OCI-LY1 (cell line): ENCODE measurements around the gene ACO2.
"Not testable (repeated sequence)": the region's sequence is repeated elsewhere in the genome, so short reads cannot be mapped to it uniquely, and the experiment has no call there.

Experiments
- H2AFZ ChIP-seq: fragments of 200-600 bp; sonication (generic), shearing (Covaris generic); 2 replicates; pipeline ENCODE4 v1.6.0; 2014; ENCODE audit warnings: antibody characterized with exemption, mild to moderate bottlenecking, low read length
- H3F3A ChIP-seq: fragments of 200-600 bp; sonication (generic), shearing (Covaris generic); 2 replicates; pipeline ENCODE4 v1.6.0; 2014; ENCODE audit warnings: mild to moderate bottlenecking, antibody characterized with exemption, low read length, moderate library complexity; ENCODE audit not compliant: insufficient read depth
- H3K27ac ChIP-seq: fragments of 200-600 bp; sonication (generic); 2 replicates; pipeline ENCODE4 v1.5.1; 2014; ENCODE audit warnings: low read length, mixed run types, mild to moderate bottlenecking, low read depth; ENCODE audit not compliant: poor library complexity, severe bottlenecking
- H3K27me3 ChIP-seq: fragments of 200-600 bp; sonication (generic); 2 replicates; pipeline ENCODE4 v1.6.0; 2014; ENCODE audit warnings: antibody characterized with exemption, mild to moderate bottlenecking, low read length, moderate library complexity; ENCODE audit not compliant: insufficient read depth
- H3K36me3 ChIP-seq: fragments of 200-600 bp; sonication (generic); 2 replicates; pipeline ENCODE4 v1.6.1; 2014; ENCODE audit warnings: mild to moderate bottlenecking, antibody characterized with exemption, low read length, moderate library complexity, mixed read lengths; ENCODE audit not compliant: insufficient read depth
- H3K4me1 ChIP-seq: fragments of 200-600 bp; sonication (generic); 2 replicates; pipeline ENCODE4 v1.5.1; 2014; ENCODE audit warnings: mild to moderate bottlenecking, low read length, moderate library complexity; ENCODE audit not compliant: insufficient read depth, severe bottlenecking
- H3K4me2 ChIP-seq: fragments of 200-600 bp; sonication (generic), shearing (Covaris generic); 2 replicates; pipeline ENCODE4 v1.6.1; 2014; ENCODE audit warnings: low read length
- H3K4me3 ChIP-seq: fragments of 200-600 bp; sonication (generic); 2 replicates; pipeline ENCODE4 v1.5.1; 2014; ENCODE audit warnings: low read length, low read depth, mild to moderate bottlenecking, mixed read lengths; ENCODE audit not compliant: poor library complexity, severe bottlenecking
- H3K79me2 ChIP-seq: fragments of 200-600 bp; shearing (Covaris generic); 2 replicates; pipeline ENCODE4 v1.6.1; 2016; ENCODE audit warnings: mixed run types, low read length, mixed read lengths; ENCODE audit not compliant: insufficient read depth
- H3K9ac ChIP-seq: fragments of 200-600 bp; sonication (generic), shearing (Covaris generic); 2 replicates; pipeline ENCODE4 v1.6.1; 2014; ENCODE audit warnings: mild to moderate bottlenecking, low read length, mixed read lengths
- H3K9me2 ChIP-seq: fragments of 200-600 bp; sonication (generic), shearing (Covaris generic); 2 replicates; pipeline ENCODE4 v1.6.1; 2014; ENCODE audit warnings: low read depth, mild to moderate bottlenecking, low read length, mixed read lengths
- H3K9me3 ChIP-seq: fragments of 200-600 bp; shearing (Covaris generic); 2 replicates; pipeline ENCODE4 v1.6.1; 2014; ENCODE audit warnings: low read length, mixed read lengths
- H4K20me1 ChIP-seq: fragments of 200-600 bp; sonication (generic), shearing (Covaris generic); 2 replicates; pipeline ENCODE4 v1.6.0; 2016; ENCODE audit warnings: mild to moderate bottlenecking, low read length; ENCODE audit not compliant: insufficient read depth
- EZH2 ChIP-seq: fragments of 200-600 bp; sonication (generic), shearing (Covaris generic); IDR thresholded peaks from 2 replicates; pipeline ENCODE4 v1.8.0; 2017; ENCODE audit warnings: borderline replicate concordance, mixed run types, mild to moderate bottlenecking, antibody characterized with exemption, low read length, moderate library complexity, mixed read lengths
- TF ChIP-seq, protein P1 (sequence below): fragments of 200-600 bp; sonication (generic), shearing (Covaris generic); IDR thresholded peaks from 2 replicates; pipeline ENCODE4 v1.5.1; 2017; ENCODE audit warnings: mild to moderate bottlenecking, antibody characterized with exemption, low read length, moderate library complexity, mixed read lengths

Gene ACO2

DNA sequence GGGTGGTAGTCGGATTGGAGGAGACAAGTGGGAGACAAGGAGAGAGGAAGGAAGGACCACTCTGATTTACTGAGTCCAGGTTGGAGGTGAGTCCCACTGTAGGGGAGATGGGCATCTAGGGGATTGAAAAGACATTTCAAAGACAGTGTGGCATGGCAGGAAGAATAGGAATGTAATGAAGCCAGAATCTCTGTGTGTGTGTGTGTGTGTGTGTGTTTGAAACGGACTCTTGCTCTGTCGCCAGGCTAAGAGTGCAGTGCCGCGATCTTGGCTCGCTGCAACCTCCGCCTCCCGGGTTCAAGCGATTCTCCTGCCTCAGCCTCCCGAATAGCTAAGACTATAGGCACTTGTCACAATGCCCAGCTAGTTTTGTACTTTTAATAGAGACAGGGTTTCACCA is 87.6 kb downstream of the ACO2 start:
- Histone ChIP-seq H3K9me2 (no peaks in the 10 kb centered on the region), H3F3A (no peaks in the 10 kb centered on the region), H3K4me2 (no peak overlapping the region), H3K36me3 (no peaks in the 10 kb centered on the region), H2AFZ (no peak overlapping the region), H3K4me1 (peaks cover 5% of the 10 kb centered on the region), H4K20me1 (no peaks in the 10 kb centered on the region), H3K9me3 (no peaks in the 10 kb centered on the region), H3K27ac (no peak overlapping the region), H3K79me2 (no peaks in the 10 kb centered on the region), H3K4me3 (no peak overlapping the region), H3K27me3 (no peaks in the 10 kb centered on the region), H3K9ac (no peak overlapping the region)
- no peak for TF ChIP-seq EZH2
- TF ChIP-seq, protein P1, sequence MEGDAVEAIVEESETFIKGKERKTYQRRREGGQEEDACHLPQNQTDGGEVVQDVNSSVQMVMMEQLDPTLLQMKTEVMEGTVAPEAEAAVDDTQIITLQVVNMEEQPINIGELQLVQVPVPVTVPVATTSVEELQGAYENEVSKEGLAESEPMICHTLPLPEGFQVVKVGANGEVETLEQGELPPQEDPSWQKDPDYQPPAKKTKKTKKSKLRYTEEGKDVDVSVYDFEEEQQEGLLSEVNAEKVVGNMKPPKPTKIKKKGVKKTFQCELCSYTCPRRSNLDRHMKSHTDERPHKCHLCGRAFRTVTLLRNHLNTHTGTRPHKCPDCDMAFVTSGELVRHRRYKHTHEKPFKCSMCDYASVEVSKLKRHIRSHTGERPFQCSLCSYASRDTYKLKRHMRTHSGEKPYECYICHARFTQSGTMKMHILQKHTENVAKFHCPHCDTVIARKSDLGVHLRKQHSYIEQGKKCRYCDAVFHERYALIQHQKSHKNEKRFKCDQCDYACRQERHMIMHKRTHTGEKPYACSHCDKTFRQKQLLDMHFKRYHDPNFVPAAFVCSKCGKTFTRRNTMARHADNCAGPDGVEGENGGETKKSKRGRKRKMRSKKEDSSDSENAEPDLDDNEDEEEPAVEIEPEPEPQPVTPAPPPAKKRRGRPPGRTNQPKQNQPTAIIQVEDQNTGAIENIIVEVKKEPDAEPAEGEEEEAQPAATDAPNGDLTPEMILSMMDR: no peak

DNA sequence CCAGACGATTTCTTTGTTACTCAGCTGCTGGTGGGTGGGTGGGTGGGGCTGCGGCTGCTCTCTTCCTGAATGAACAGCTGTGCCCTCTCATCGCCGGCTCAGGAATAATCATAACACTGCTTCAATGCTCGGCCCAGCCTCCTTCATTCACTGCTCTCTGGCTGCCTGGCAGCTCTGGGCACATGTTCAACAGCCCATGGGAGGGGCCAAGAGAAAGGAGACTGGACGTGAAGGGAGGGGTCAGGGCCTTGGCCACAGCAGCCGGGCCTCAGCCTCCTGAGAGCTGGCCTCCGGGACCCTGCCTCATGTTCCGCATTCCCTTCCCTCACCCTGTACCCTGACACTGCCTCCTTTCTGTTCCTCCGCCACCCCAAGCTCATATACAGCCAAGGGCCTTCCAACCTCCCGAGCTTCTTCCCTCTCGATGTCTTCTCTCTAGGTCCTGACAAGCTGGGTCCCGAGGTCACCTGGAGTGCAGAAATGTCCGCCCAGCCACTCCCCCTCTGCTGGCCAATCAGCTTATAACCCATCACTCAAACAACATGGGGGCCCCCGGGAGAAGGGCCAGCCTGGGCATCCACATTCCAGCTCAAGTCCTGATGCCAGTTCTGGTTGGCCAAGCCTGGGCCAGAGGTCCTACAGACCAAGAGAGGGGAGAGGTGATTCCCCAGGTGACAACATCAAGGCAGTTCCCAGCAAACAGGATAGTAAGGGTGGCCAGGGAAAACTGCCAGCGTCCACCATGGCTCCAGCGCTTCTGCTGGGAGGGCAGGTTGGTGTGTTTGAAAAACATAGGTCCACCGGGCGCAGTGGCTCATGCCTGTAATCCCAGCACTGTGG is 88.7 kb downstream of the ACO2 start:
- no peaks in the 10 kb centered on the region for H4K20me1 ChIP-seq
- no peaks in the 10 kb centered on the region for H3K4me1 ChIP-seq
- TF ChIP-seq, protein P1: no peak
- no peak for TF ChIP-seq EZH2
- no peaks in the 10 kb centered on the region for H3K9me3 ChIP-seq
- H2AFZ ChIP-seq: no peak overlapping the region
- no peaks in the 10 kb centered on the region for H3K9me2 ChIP-seq
- H3K79me2 ChIP-seq: no peaks in the 10 kb centered on the region
- no peak overlapping the region for H3K9ac ChIP-seq
- no peak overlapping the region for H3K4me3 ChIP-seq
- no peak overlapping the region for H3K27ac ChIP-seq
- H3K27me3 ChIP-seq: no peaks in the 10 kb centered on the region
- no peaks in the 10 kb centered on the region for H3K36me3 ChIP-seq
- H3K4me2 ChIP-seq: no peak overlapping the region
- no peaks in the 10 kb centered on the region for H3F3A ChIP-seq

DNA sequence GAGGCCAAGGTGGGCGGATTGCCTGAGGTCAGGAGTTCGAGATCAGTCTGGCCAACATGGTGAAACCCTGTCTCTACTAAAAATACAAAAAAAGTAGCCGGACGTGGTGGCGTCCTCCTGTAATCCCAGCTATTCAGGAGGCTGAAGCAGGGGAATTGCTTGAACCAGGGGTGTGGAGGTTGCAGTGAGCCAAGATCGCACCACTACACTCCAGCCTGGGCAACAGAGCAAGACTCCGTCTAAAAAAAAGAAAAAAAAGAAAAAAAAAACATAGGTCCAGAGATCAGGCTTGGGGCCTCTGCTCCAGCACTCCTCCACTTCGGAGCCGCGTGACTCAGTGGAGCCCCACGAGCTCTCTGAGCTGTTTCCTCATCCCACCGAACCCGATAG is 89.3 kb downstream of the ACO2 start:
- H4K20me1 ChIP-seq, H3K9ac ChIP-seq, H3K27ac ChIP-seq, H3K79me2 ChIP-seq, H2AFZ ChIP-seq, H3F3A ChIP-seq, H3K4me3 ChIP-seq, H3K4me1 ChIP-seq, H3K4me2 ChIP-seq, H3K9me3 ChIP-seq, H3K9me2 ChIP-seq, H3K27me3 ChIP-seq, H3K36me3 ChIP-seq: not testable (repeated sequence)

GRCh38 chr22:41560095-41560471 is 91.2 kb downstream of the ACO2 start:
- Histone ChIP-seq H3K27ac (no peak overlapping the region), H3K9ac (no peak overlapping the region), H3F3A (no peaks in the 10 kb centered on the region), H3K36me3 (no peaks in the 10 kb centered on the region), H3K4me2 (no peak overlapping the region), H3K4me3 (no peak overlapping the region), H3K9me3 (no peaks in the 10 kb centered on the region), H2AFZ (no peak overlapping the region), H3K9me2 (no peaks in the 10 kb centered on the region), H3K79me2 (no peaks in the 10 kb centered on the region), H4K20me1 (no peaks in the 10 kb centered on the region), H3K27me3 (no peaks in the 10 kb centered on the region; the same call in 1 of the 2 replicates), H3K4me1 (no peaks in the 10 kb centered on the region)
- no peak for TF ChIP-seq EZH2
- TF ChIP-seq, protein P1: no peak
